H1 (cell line): ENCODE data around the gene NDUFAF8. TPM values are rescaled to one million over a fixed set of nuclear protein-coding genes. Genes with fewer than 3 reads are reported as not detected.

Source experiments
- GTF2F1 ChIP-seq: IDR thresholded peaks from 2 replicates; pipeline ENCODE4 v1.6.1; 2012; ENCODE audit warnings: low read depth, low read length, improper control_type of control experiment, borderline replicate concordance
- SIX5 ChIP-seq: IDR thresholded peaks from 2 replicates; pipeline ENCODE4 v1.6.1; 2011; ENCODE audit warnings: mild to moderate bottlenecking, low read depth, low read length
- polyA plus RNA-seq, 7 experiments: library from polyadenylated mRNA; depleted of rRNA in 3 of 7; stranded (reverse) in 5 of 7; unstranded in 2 of 7; fragments of >200 nt in 5 of 7; fragments of 200-250 nt in 2 of 7; gene quantifications; 1 replicate in 5 of 7; 2 replicates in 1 of 7; 4 replicates in 1 of 7; pipeline versions ENCODE4 v1.2.1 to v1.2.3, GENCODE V29; 2011 to 2013; ENCODE audit warnings: missing spikeins in 2 of 7, mixed read lengths in 2 of 7
- total RNA-seq: library from RNA; stranded (reverse); fragmentation: NEBNext Ultra II Directional; extraction: Animal tissue kit (Norgen Biotek cat#: 25700); gene quantifications from 2 replicates; pipeline ENCODE4 v1.2.1, GENCODE V29; 2021

Gene NDUFAF8
- total and polyA plus RNA-seq, 2 of the 8 experiments (the other 6 are each of a cell fraction or from before 2014, with no cell fraction given): 48.9 to 91.1 TPM

DNA sequence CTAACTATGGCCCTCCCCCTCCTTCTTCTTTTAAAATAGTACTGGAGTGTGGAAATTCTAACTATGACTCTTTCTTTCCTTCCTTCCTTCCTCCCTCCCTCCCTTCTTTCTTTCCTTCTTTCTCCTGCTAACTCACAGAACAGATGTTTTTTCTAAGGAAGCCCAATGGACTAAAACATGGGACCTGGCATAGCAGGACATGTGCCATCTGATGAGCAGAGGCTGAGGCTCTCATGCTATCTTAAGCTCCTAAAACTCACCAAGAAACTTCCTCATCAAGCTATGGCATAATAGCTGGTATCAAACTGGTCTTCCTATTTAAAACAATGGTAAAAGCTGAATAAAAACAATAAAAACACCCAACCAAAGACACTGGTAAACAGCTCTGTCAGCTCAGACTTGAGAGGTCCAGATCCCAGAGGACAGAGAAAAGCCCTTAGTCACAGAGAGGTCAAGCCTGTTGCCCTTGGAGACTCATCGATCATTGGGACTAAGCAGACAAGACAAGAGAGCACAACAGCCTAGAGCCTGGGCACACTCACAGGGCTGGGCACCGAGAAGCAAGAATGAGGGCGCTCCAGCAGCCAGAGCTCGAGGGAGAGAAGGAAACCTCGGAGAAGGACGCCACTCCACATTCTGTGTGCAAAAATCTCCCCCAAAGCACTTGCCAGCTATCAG lies 28.4 kb downstream of the NDUFAF8 start (continued):
- TF ChIP-seq GTF2F1 (no peak), SIX5 (no peak)
- TF ChIP-seq, all 59 proteins: peak for 0
